Upper lobe of right lung (tissue), 1 donor: ENCODE measurements around the gene ZCCHC17. TPM values are rescaled to one million over a fixed set of nuclear protein-coding genes. Genes with fewer than 3 reads are reported as not detected.

ENCODE experiments used
- ATAC-seq: fragments of 200-7000 bp; cut with Tn5 transposase; one replicate; pipeline ENCODE4 v1.9.1; 2020; ENCODE audit warnings: mild to moderate bottlenecking, moderate library complexity
- DNase-seq: peaks from one replicate; pipeline ENCODE4 v3.0.0-alpha.2; 2020
- H3K27ac ChIP-seq: fragments of 200-600 bp; one replicate; pipeline ENCODE4 v1.8.0; 2022
- H3K27me3 ChIP-seq: fragments of 200-600 bp; one replicate; pipeline ENCODE4 v1.8.0; 2022; ENCODE audit warnings: mild to moderate bottlenecking
- H3K36me3 ChIP-seq: fragments of 200-600 bp; one replicate; pipeline ENCODE4 v1.8.0; 2022
- H3K4me1 ChIP-seq: fragments of 200-600 bp; one replicate; pipeline ENCODE4 v1.8.0; 2022
- H3K4me3 ChIP-seq: fragments of 200-600 bp; one replicate; pipeline ENCODE4 v1.8.0; 2022; ENCODE audit warnings: mild to moderate bottlenecking
- H3K9me3 ChIP-seq: fragments of 200-600 bp; one replicate; pipeline ENCODE4 v1.8.0; 2022
- intact Hi-C: fragments of 100-400 bp; cut with DNase I; formaldehyde crosslinking; loops from one replicate; pipeline ENCODE4 v1.11.0; 2022
- total RNA-seq: library from RNA; stranded (reverse); fragmentation: NEBNext Ultra II Directional; extraction: Animal tissue kit (Norgen Biotek cat#: 25700); gene quantifications from one replicate; pipeline ENCODE4 v1.2.1, GENCODE V29; 2021
- TF ChIP-seq, protein P1 (sequence below): fragments of 200-600 bp; IDR thresholded peaks from one replicate; pipeline ENCODE4 v1.8.0; 2022; ENCODE audit warnings: antibody characterized with exemption
- donor health status: DM: no; HTN: yes; CAD: no; lungs with severe emphysema.

The ZCCHC17 gene
- total RNA-seq, 1 donor from 2014 or later, result 16.0 TPM

DNA sequence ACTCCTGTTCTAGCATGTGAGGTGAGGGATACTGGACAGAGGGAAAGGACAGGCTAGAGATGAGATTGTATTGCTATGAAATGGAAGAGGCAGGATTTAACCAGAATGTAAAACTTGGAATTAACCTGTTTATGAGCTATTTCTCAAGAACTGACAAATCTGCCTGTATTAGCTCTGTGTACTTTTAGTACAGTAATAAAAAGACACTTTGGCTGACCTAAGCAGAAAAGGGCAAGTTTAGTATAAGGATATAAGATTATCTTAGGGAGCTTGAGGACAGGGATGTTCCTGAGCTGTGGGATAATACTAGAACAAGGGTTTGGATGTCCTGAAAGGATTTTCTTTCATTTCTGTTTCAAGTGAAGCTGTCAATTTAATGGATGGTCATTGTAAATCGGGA is 11.2 kb downstream of the ZCCHC17 start:
- Histone ChIP-seq H3K9me3 (no peaks in the 10 kb centered on the region), H3K4me1 (no peaks in the 10 kb centered on the region), H3K4me3 (no peak overlapping the region), H3K27ac (no peak overlapping the region), H3K36me3 (peaks cover 35% of the 10 kb centered on the region), H3K27me3 (no peaks in the 10 kb centered on the region)
- DNase-seq, result no peak
- no peak for ATAC-seq
- TF ChIP-seq, protein P1, sequence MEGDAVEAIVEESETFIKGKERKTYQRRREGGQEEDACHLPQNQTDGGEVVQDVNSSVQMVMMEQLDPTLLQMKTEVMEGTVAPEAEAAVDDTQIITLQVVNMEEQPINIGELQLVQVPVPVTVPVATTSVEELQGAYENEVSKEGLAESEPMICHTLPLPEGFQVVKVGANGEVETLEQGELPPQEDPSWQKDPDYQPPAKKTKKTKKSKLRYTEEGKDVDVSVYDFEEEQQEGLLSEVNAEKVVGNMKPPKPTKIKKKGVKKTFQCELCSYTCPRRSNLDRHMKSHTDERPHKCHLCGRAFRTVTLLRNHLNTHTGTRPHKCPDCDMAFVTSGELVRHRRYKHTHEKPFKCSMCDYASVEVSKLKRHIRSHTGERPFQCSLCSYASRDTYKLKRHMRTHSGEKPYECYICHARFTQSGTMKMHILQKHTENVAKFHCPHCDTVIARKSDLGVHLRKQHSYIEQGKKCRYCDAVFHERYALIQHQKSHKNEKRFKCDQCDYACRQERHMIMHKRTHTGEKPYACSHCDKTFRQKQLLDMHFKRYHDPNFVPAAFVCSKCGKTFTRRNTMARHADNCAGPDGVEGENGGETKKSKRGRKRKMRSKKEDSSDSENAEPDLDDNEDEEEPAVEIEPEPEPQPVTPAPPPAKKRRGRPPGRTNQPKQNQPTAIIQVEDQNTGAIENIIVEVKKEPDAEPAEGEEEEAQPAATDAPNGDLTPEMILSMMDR, result no peak
- intact Hi-C loops, result no loop called here

DNA sequence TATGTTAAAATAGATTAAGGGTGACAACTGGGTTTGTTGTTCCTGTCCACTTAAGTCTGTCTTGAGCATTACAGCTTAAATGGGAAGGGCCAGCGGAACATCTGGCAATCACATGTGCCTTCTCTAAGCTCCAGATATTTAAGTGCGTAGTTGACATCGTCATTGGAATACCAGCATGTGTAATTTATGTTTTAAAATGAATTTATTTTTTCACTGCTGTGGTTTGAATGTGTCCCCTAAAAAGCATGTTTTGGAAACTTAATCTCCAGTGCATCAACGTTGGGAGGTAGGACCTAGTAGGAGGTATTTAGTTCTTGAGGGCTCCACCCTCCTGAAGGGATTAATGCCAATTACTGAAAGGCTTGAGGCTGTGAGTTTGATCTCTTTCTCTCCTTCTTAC is 13.4 kb downstream of the ZCCHC17 start:
- TF ChIP-seq, protein P1, result no peak
- intact Hi-C loops, result no loop called here
- no peaks in the 10 kb centered on the region for H3K9me3 ChIP-seq
- H3K4me3 ChIP-seq, result no peak overlapping the region
- no peaks in the 10 kb centered on the region for H3K27me3 ChIP-seq
- no peak overlapping the region for H3K27ac ChIP-seq
- DNase-seq, result no peak
- ATAC-seq, result no peak
- H3K4me1 ChIP-seq, result no peaks in the 10 kb centered on the region
- peaks cover 48% of the 10 kb centered on the region for H3K36me3 ChIP-seq

DNA sequence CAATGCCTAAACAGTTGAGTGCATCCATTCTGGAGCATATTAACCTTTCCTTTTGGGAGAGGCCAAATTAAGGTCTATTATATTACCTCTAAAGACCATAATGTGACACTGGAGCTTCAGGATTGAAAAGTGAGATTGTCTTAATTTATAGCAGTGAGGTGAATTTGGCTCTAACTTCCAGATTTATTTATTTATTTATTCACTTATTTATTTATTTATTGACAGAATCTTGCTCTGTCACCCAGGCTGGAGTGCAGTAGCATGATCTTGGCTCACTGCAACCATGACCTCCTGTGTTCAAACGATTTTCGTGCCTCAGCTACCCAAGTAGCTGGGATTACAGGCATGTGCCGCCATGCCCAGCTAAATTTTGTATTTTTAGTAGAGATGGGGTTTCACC is 19.1 kb downstream of the ZCCHC17 start:
- H3K4me1 ChIP-seq, result no peaks in the 10 kb centered on the region
- no peak overlapping the region for H3K27ac ChIP-seq
- no peak for DNase-seq
- no peaks in the 10 kb centered on the region for H3K27me3 ChIP-seq
- peaks cover 81% of the 10 kb centered on the region for H3K36me3 ChIP-seq
- TF ChIP-seq, protein P1, result no peak
- intact Hi-C loops, result no loop called here
- ATAC-seq, result no peak
- H3K4me3 ChIP-seq, result no peak overlapping the region
- H3K9me3 ChIP-seq, result no peaks in the 10 kb centered on the region

DNA sequence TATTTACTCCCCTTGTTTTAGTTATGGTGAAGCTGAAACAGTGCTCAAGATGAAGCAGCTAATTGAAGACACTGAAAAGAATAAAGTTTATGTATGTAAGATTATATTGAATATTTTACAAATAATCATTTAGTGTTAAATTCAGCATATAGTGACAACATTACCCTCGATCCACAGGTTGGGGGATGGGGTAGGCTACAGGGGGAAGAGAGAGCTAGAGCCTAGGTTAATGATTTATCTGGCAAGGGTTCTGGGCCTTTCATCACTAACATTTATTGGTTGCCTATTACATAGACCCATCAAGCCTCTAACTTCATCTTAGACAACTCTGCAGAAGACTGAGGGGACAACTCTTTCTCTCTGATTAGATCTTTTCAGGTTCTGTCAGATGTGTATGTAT is 21.3 kb downstream of the ZCCHC17 start:
- Histone ChIP-seq H3K27me3 (no peaks in the 10 kb centered on the region), H3K4me3 (no peak overlapping the region), H3K4me1 (no peaks in the 10 kb centered on the region), H3K9me3 (no peaks in the 10 kb centered on the region), H3K36me3 (peaks cover 73% of the 10 kb centered on the region), H3K27ac (no peak overlapping the region)
- no peak for DNase-seq
- intact Hi-C loops, result no loop called here
- TF ChIP-seq, protein P1, result no peak
- no peak for ATAC-seq

DNA sequence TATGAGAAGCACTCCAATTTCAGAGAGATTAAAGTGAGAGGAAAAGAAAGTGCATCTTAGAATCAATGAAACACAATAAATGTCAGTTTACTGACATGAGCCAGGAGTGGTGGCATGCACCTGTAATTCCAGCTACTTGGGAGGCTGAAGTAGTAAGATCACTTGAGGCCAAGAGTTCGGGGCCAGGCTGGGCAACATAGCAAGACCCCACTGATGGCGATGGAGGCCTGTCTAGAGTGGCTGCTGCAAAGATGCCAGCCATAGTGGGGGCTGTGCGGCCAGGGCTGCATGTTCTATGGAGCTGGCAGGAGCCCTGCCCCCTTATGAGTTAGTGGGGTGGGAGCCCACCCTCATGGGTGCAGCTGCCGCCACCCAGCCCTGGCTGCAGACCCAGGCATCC is 27.3 kb downstream of the ZCCHC17 start:
- TF ChIP-seq, protein P1, result no peak
- ATAC-seq (no peak), DNase-seq (no peak)
- no peaks in the 10 kb centered on the region for H3K9me3 ChIP-seq
- no peaks in the 10 kb centered on the region for H3K4me1 ChIP-seq
- no peaks in the 10 kb centered on the region for H3K27me3 ChIP-seq
- intact Hi-C loops, result no loop called here
- H3K4me3 ChIP-seq, result no peak overlapping the region
- peaks cover 31% of the 10 kb centered on the region for H3K36me3 ChIP-seq
- H3K27ac ChIP-seq, result no peak overlapping the region

DNA sequence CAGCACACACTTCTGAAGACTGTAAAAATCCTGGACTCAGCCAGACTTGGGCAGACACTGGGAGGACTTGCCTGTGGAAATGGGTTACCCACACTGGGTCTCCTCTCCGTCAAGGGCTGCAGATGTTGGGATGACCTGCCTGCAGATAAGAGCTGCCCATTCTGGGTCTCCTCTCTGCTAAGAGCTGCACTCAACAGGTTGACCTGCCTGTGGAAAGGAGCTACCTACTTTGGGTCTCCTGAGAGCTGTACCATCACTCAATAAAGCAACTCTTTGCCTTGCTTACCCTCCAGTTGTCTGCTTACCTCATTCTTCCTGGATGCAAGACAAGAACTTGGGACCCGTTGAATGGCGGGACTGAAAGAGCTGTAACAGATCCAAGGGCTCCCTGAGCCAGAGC is 28.2 kb downstream of the ZCCHC17 start:
- no peak overlapping the region for H3K27ac ChIP-seq
- ATAC-seq (no peak), DNase-seq (no peak)
- H3K4me3 ChIP-seq, result no peak overlapping the region
- no peaks in the 10 kb centered on the region for H3K4me1 ChIP-seq
- peaks cover 25% of the 10 kb centered on the region for H3K36me3 ChIP-seq
- TF ChIP-seq, protein P1, result no peak
- intact Hi-C loops, result no loop called here
- H3K9me3 ChIP-seq, result no peaks in the 10 kb centered on the region
- H3K27me3 ChIP-seq, result no peaks in the 10 kb centered on the region
